ENCODE results near the gene NSDHL. TPM values are rescaled to one million over a fixed set of nuclear protein-coding genes. Genes with fewer than 3 reads are reported as not detected.

Gene NSDHL
- total RNA-seq, 1 experiment from 2014 or later = 55.1 TPM

DNA sequence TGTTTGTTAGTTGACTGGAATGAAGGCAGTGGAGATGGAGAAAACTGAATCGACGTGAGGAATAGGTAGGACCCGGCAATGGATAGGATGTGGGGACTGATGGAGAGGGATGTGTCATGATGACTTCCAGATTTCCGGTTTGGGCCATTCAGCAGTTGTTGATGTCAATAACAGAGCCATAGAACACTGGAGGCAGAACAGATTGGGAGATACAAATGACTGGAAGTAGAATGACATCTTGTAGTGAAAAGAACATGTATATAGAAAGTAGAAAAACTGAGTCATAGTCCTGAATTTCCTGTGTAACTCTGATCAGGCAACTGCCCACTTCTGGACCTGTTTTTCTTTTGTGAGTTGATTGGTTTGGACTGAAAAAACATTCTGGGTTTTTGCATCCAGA lies 24.8 kb upstream of the NSDHL start:
- no peak overlapping the region for H3K4me2 ChIP-seq
- DNase-seq = no peak
- CTCF ChIA-PET = no interaction called here
- no peaks in the 10 kb centered on the region for H3K4me1 ChIP-seq (replicated peaks; ENCODE audit: insufficient read depth)
- peaks cover 31% of the 10 kb centered on the region; the same call in 1 of the 2 replicates for H3K36me3 ChIP-seq (ENCODE audit: low read depth)
- no peak overlapping the region for H3K4me3 ChIP-seq
- POLR2A ChIA-PET (ENCODE audit: unreplicated experiment) = no interaction called here
- no peaks in the 10 kb centered on the region for H3K79me2 ChIP-seq (ENCODE audit: low read depth)
- TF ChIP-seq, protein P1, sequence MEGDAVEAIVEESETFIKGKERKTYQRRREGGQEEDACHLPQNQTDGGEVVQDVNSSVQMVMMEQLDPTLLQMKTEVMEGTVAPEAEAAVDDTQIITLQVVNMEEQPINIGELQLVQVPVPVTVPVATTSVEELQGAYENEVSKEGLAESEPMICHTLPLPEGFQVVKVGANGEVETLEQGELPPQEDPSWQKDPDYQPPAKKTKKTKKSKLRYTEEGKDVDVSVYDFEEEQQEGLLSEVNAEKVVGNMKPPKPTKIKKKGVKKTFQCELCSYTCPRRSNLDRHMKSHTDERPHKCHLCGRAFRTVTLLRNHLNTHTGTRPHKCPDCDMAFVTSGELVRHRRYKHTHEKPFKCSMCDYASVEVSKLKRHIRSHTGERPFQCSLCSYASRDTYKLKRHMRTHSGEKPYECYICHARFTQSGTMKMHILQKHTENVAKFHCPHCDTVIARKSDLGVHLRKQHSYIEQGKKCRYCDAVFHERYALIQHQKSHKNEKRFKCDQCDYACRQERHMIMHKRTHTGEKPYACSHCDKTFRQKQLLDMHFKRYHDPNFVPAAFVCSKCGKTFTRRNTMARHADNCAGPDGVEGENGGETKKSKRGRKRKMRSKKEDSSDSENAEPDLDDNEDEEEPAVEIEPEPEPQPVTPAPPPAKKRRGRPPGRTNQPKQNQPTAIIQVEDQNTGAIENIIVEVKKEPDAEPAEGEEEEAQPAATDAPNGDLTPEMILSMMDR (conservative IDR thresholded peaks at IDR 0.05) = no peak
- TF ChIP-seq EZH2 (IDR thresholded peaks at IDR 0.05; ENCODE audit: low read depth) = no peak
- H3K9me2 ChIP-seq (ENCODE audit: insufficient read depth) = no peaks in the 10 kb centered on the region
- no peak overlapping the region for H3K27ac ChIP-seq
- no peaks in the 10 kb centered on the region for H3K27me3 ChIP-seq (ENCODE audit: insufficient read depth, low read depth)
- intact Hi-C loops (cut with micrococcal nuclease; ENCODE audit: unreplicated experiment) = no loop called here
- BruUV-seq (replicated peaks) = no TSS peak
- H2AFZ ChIP-seq = no peak overlapping the region
- no peaks in the 10 kb centered on the region for H3K9me3 ChIP-seq (ENCODE audit: insufficient read depth, low read depth)
- H4K20me1 ChIP-seq (ENCODE audit: insufficient read depth) = no peaks in the 10 kb centered on the region; the same call in 1 of the 2 replicates
- H3F3A ChIP-seq (ENCODE audit: insufficient read depth, low read depth) = no peaks in the 10 kb centered on the region

DNA sequence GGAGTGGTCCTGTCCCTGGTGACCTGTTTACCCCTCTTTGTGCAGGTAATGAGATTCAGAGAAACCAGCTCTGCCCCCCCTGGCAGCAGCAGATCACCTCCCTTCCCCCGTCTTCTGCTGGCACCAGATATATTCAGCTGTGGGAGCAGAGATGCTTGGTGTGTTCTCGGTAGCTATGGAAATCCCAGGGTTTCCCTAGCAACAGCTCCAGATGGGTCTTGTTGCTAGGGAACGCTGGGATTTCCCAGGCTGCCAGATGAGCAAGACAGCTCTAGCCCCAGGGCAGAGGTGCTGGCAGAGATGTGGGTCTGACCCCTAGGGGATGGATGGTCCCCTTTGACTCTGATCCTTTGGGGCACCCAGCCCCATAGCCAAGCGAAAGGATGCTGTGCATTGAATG lies 20.5 kb upstream of the NSDHL start:
- POLR2A ChIA-PET (ENCODE audit: unreplicated experiment) = no interaction called here
- no peak for TF ChIP-seq EZH2 (IDR thresholded peaks at IDR 0.05; ENCODE audit: low read depth)
- TF ChIP-seq, protein P1 (conservative IDR thresholded peaks at IDR 0.05) = no peak

DNA sequence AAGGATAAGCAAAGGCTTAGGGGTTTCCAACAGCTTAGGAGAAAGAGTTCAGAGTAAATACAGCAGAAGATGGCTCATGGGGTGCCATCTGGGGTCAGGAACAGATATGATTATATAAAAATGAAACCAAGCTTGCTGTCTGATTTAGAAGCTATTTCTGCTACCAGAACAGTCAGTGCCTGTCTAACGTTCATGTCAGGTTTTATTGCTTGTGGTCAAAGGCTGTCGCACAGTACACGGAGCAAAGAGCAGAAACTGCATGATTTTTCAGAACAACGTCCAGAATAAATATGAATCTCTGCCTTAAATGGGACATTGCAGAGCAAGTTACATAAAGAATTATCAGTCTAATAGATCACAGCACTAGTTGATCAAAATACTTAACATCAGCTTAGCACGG lies 17.7 kb upstream of the NSDHL start:
- Histone ChIP-seq H3F3A (ENCODE audit: insufficient read depth, low read depth) (0 out of 2 replicates have a peak, but pooled peaks cover under 1% of the 10 kb centered on the region), H2AFZ (no peak overlapping the region), H3K79me2 (ENCODE audit: low read depth) (no peaks in the 10 kb centered on the region), H3K9me2 (ENCODE audit: insufficient read depth) (no peaks in the 10 kb centered on the region), H3K4me2 (no peak overlapping the region), H3K4me3 (no peak overlapping the region), H3K4me1 (replicated peaks; ENCODE audit: insufficient read depth) (no peaks in the 10 kb centered on the region), H3K36me3 (ENCODE audit: low read depth) (peaks cover 6% of the 10 kb centered on the region; the same call in 1 of the 2 replicates), H3K27ac (no peak overlapping the region), H3K27me3 (ENCODE audit: insufficient read depth, low read depth) (no peaks in the 10 kb centered on the region), H3K9me3 (ENCODE audit: insufficient read depth, low read depth) (no peaks in the 10 kb centered on the region), H4K20me1 (ENCODE audit: insufficient read depth) (no peaks in the 10 kb centered on the region; the same call in 1 of the 2 replicates)
- DNase-seq = no peak
- intact Hi-C loops (cut with micrococcal nuclease; ENCODE audit: unreplicated experiment) = no loop called here
- no peak for TF ChIP-seq EZH2 (IDR thresholded peaks at IDR 0.05; ENCODE audit: low read depth)
- TF ChIP-seq, protein P1 (conservative IDR thresholded peaks at IDR 0.05) = no peak
- ChIA-PET POLR2A (ENCODE audit: unreplicated experiment) (interaction anchor here (0.5 kb wide), 1 partner anchor 1532 kb away, joined by 4 read pairs; no protein-coding TSS in a partner anchor), CTCF (interaction anchor here (0.6 kb wide), 1 partner anchor 93 kb away, joined by 3 read pairs; no protein-coding TSS in a partner anchor)
- no TSS peak for BruUV-seq (replicated peaks)

More for the DNA sequence above, 20.5 kb upstream of the NSDHL start:
- peaks cover 18% of the 10 kb centered on the region; the same call in 1 of the 2 replicates for H3K36me3 ChIP-seq (ENCODE audit: low read depth)
- H3K27ac ChIP-seq = no peak overlapping the region
- no peaks in the 10 kb centered on the region for H3F3A ChIP-seq (ENCODE audit: insufficient read depth, low read depth)
- H3K79me2 ChIP-seq (ENCODE audit: low read depth) = no peaks in the 10 kb centered on the region
- H3K9me2 ChIP-seq (ENCODE audit: insufficient read depth) = no peaks in the 10 kb centered on the region
- H3K4me2 ChIP-seq = no peak overlapping the region
- no peak for DNase-seq
- no peaks in the 10 kb centered on the region; the same call in 1 of the 2 replicates for H4K20me1 ChIP-seq (ENCODE audit: insufficient read depth)
- H3K9me3 ChIP-seq (ENCODE audit: insufficient read depth, low read depth) = no peaks in the 10 kb centered on the region
- CTCF ChIA-PET = interaction anchor here (0.6 kb wide), 1 partner anchor 141 kb away, joined by 4 read pairs; no protein-coding TSS in a partner anchor
- no peaks in the 10 kb centered on the region for H3K27me3 ChIP-seq (ENCODE audit: insufficient read depth, low read depth)
- no peak overlapping the region for H3K4me3 ChIP-seq
- H2AFZ ChIP-seq = no peak overlapping the region
- BruUV-seq (replicated peaks) = no TSS peak
- no peaks in the 10 kb centered on the region for H3K4me1 ChIP-seq (replicated peaks; ENCODE audit: insufficient read depth)
- intact Hi-C loops (cut with micrococcal nuclease; ENCODE audit: unreplicated experiment) = no loop called here
